Choroid plexus epithelial cell (primary cell): ENCODE data around the gene MATR3.
"Not testable (repeated sequence)": the region's sequence is repeated elsewhere in the genome, so short reads cannot be mapped to it uniquely, and the experiment has no call there.

Source experiments
- DNase-seq: peaks from one replicate; pipeline ENCODE4 v3.0.0-alpha.2; 2010; ENCODE audit warnings: low read depth
- H3K4me3 ChIP-seq: 2 replicates; pipeline ENCODE4 v1.5.1; 2011; ENCODE audit warnings: low read depth, mild to moderate bottlenecking, control low read depth, low read length, moderate library complexity
- TF ChIP-seq, protein P1 (sequence below): conservative IDR thresholded peaks from 2 replicates; pipeline ENCODE4 v1.5.1; 2011; ENCODE audit warnings: low read depth, mild to moderate bottlenecking, control low read depth, inconsistent platforms, low read length, moderate library complexity

MATR3 gene

DNA sequence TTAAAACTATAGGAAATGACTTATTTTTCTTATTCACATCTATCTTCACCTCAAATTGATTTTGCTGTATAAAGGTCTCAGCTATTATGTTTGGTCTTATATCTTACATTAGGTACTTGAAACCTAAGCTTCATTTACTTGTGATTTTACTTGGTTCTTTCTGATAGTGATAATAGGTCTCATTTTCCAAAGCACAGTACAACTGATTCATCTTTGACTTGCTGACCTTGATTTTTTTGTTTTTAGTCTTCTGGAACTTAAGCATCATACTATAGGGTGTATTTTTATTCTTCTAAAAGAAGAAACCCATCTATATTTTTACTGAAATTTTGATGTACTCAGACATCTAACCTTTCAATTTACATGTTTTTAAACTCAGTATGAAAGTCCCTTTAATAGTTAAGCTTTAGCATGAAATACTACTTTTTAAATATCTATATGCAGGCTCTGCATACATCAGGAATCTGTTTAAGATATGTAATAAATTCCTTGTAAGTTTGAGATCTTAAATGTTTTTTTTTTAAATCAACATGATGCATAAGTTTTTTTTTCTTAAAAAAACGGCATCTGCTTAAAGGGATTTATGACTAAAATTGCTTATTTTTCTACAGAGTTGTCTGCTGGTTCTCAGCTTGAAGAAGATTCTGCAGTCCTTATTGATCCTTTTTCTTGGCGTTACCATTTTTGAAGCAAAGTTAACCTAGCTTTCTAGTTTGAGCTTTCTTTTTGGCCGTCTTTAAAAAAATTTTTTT is 13.3 kb downstream of the MATR3 start:
- peak; percentile 5 for DNase-seq
- no peak overlapping the region for H3K4me3 ChIP-seq
- TF ChIP-seq, protein P1, sequence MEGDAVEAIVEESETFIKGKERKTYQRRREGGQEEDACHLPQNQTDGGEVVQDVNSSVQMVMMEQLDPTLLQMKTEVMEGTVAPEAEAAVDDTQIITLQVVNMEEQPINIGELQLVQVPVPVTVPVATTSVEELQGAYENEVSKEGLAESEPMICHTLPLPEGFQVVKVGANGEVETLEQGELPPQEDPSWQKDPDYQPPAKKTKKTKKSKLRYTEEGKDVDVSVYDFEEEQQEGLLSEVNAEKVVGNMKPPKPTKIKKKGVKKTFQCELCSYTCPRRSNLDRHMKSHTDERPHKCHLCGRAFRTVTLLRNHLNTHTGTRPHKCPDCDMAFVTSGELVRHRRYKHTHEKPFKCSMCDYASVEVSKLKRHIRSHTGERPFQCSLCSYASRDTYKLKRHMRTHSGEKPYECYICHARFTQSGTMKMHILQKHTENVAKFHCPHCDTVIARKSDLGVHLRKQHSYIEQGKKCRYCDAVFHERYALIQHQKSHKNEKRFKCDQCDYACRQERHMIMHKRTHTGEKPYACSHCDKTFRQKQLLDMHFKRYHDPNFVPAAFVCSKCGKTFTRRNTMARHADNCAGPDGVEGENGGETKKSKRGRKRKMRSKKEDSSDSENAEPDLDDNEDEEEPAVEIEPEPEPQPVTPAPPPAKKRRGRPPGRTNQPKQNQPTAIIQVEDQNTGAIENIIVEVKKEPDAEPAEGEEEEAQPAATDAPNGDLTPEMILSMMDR: no peak

DNA sequence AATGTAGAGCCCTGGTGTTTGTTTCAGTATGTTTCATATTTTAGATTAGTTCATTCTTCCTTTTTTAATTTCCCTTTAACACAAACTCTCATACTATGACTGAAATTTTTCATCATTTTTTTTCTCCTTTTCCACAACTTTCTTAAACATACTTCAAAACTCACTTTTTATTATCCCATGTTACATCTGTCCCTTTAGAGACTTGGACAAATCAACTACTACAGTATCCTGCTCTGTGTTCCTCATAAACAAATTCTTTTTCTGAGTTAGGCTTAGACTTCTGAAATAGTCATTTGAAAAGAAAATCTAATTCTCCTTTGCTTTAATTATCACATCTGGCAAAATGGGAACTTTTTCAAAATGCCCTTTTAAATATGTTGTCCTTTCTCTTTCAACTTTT is 15.3 kb downstream of the MATR3 start:
- no peak for DNase-seq
- TF ChIP-seq, protein P1: no peak
- H3K4me3 ChIP-seq: no peak overlapping the region

DNA sequence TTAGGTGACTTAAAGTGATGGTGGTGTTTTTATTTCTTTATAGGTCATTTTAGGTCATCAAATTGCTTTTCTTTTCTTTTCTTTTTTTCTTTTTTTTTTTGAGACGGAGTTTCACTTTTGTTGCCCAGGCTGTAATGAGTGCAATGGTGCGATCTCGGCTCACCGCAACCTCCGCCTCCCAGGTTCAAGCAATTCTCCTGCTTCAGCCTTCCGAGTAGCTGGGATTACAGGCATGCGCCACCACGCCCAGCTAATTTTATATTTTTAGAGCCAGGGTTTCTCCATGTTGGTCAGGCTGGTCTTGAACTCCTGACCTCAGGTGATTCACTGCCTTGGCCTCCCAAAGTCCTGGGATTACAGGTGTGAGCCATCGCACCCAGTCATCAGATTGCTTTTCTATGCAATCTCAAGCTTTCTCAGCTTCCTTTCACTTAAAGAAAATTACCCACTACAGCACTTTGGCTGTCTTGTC is 17.2 kb downstream of the MATR3 start:
- H3K4me3 ChIP-seq, DNase-seq: not testable (repeated sequence)

DNA sequence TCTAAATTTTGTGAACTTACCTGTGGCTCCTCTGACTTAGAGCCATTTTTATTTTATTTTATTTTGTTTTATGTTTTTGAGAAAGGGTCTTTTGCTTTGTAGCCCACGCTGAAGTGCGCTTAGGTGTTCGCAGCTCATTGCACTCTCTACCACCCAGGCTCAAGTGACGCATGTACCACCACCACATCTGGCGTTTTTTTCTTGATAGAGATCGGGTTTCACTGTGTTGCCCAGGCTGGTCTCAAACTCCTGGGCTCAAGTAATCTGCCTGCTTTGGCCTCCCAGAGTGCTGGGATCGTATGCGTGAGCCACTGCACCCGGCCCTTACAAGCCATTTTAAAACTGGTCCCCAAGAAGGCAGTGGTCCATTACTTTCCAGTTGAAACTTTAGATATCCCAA is 18.5 kb downstream of the MATR3 start:
- H3K4me3 ChIP-seq: no peak overlapping the region
- DNase-seq: no peak
- TF ChIP-seq, protein P1: no peak

DNA sequence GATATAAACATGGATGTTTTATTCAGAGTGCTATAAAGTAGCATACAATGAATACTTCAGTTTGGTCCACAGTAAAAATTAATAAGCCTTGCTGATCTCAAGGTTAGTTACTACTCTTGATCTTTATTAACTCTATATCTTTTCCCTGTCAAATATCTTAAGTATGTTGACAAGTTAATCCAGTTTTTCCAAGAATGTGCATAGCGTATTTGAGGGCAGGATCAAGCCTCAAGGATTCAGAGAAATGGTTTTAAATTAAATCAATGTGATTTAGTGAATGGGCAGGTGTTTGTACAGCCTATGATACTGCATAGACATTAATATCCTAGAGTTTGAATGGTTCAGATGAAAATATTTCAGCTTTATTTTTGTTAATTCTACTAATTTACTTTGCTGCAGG is 20.7 kb downstream of the MATR3 start:
- no peak for DNase-seq
- TF ChIP-seq, protein P1: no peak
- no peak overlapping the region for H3K4me3 ChIP-seq

DNA sequence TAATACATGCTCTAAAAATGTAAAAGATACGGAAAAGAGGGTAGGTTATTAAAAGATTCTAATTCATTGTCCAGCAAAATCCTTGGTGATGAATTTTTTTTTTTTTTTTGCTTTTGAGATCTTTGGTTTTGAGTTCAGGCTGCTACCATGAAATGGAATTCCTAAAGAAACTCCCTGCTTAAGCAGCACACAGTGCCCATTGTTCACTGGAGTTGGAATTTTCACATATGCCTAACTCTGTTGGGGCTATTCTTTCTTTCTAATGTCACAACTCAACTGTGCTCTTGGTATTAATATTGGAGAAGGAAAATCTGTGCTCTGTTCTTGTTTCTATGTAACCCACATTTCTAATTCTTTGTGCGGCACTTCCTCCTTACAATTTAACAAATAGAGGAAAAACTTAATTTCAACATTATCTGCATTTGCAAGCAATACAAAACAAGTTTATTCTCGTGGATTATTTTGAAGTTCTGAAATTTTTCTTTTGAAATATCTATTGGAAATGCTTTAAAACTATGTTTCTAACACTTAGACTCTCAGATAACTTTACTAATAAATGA is 21.6 kb downstream of the MATR3 start:
- H3K4me3 ChIP-seq: no peak overlapping the region
- TF ChIP-seq, protein P1: no peak
- no peak for DNase-seq

DNA sequence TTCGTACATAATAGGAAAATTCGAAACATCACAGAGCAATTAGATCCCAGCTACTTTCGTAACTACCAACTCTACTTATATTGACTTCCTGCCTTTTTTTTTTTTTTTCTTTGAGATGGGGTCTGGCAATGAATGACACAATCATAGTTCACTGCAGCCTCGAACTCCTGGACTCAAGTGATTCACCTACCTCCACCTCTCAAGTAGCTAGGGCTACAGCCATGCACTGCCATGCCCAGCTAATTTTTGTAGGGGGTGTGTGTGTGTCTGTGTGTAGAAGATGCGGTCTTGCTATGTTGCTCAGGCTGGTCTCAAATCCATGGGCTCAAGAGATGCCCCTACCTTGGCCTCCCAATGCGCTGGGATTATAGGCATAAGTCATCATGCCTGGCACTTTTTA is 42.3 kb downstream of the MATR3 start:
- DNase-seq: no peak
- H3K4me3 ChIP-seq: no peak overlapping the region
- TF ChIP-seq, protein P1: no peak
